BE2C (cell line): ENCODE data around the gene GRIN2D.
"Not testable (repeated sequence)": the region's sequence is repeated elsewhere in the genome, so short reads cannot be mapped to it uniquely, and the experiment has no call there.

ENCODE experiments used
- DNase-seq: peaks from one replicate; pipeline ENCODE4 v3.0.0-alpha.2; 2020
- H3K27me3 ChIP-seq: fragments of 250-450 bp; sonication (Bioruptor Pico); 2 replicates; pipeline ENCODE4 v1.5.1; 2020; ENCODE audit warnings: mild to moderate bottlenecking
- H3K36me3 ChIP-seq: fragments of 250-450 bp; sonication (Bioruptor Pico); 2 replicates; pipeline ENCODE4 v1.5.1; 2020; ENCODE audit warnings: mild to moderate bottlenecking
- H3K4me1 ChIP-seq: fragments of 250-450 bp; sonication (Bioruptor Pico); 2 replicates; pipeline ENCODE4 v1.5.1; 2020
- H3K4me3 ChIP-seq: 2 replicates; pipeline ENCODE4 v1.5.1; 2011; ENCODE audit warnings: low read depth, low read length
- H3K9me3 ChIP-seq: fragments of 250-450 bp; sonication (Bioruptor Pico); 2 replicates; pipeline ENCODE4 v1.5.1; 2020
- CTCF ChIP-seq: IDR thresholded peaks from 2 replicates; pipeline ENCODE4 v1.5.1; 2012; ENCODE audit warnings: mild to moderate bottlenecking, low read depth, low read length

The GRIN2D gene

GRCh38 chr19:48365602-48366001 lies 27.9 kb upstream of the GRIN2D start:
- no peak for TF ChIP-seq CTCF
- DNase-seq = no peak
- peaks cover 5% of the 10 kb centered on the region; the same call in 1 of the 2 replicates for H3K9me3 ChIP-seq
- no peaks in the 10 kb centered on the region for H3K36me3 ChIP-seq
- no peaks in the 10 kb centered on the region for H3K27me3 ChIP-seq
- no peak overlapping the region for H3K4me3 ChIP-seq
- H3K4me1 ChIP-seq = peaks cover 12% of the 10 kb centered on the region

DNA sequence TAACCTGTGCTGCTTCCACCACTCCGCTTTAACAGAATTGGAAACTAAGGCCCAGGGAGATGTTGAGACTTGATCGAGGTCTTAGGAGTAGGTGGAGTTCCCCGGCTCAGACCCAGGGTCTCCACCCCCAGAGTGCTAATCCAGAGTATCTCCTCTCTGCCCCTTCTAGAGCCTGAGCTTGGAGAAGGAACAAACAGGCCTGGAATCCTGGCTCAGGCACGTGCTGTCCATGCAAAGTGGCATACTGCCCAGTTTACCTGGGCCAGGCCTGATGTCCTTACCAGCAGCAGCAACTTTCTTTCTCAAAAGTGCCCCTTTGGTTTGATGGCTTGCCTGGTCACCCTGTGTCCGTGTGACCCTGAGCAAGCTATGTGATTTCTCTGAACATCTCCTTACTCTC lies 25.6 kb upstream of the GRIN2D start:
- Histone ChIP-seq H3K4me3 (no peak overlapping the region), H3K9me3 (peaks cover 5% of the 10 kb centered on the region; the same call in 1 of the 2 replicates), H3K27me3 (no peaks in the 10 kb centered on the region), H3K36me3 (no peaks in the 10 kb centered on the region), H3K4me1 (peaks cover 21% of the 10 kb centered on the region)
- no peak for DNase-seq
- no peak for TF ChIP-seq CTCF

- DNase-seq = peak; percentile 47
- Histone ChIP-seq H3K4me1 (peaks cover 24% of the 10 kb centered on the region), H3K4me3 (no peak overlapping the region), H3K27me3 (no peaks in the 10 kb centered on the region), H3K9me3 (peaks cover 5% of the 10 kb centered on the region; the same call in 1 of the 2 replicates), H3K36me3 (no peaks in the 10 kb centered on the region)
- no peak for TF ChIP-seq CTCF
Observed at GRCh38 chr19:48368936-48369335, 24.5 kb upstream of the GRIN2D start.

GRCh38 chr19:48370955-48371354 lies 22.5 kb upstream of the GRIN2D start:
- Histone ChIP-seq H3K4me3 (no peak overlapping the region), H3K9me3 (no peaks in the 10 kb centered on the region), H3K4me1 (peaks cover 24% of the 10 kb centered on the region), H3K27me3 (no peaks in the 10 kb centered on the region), H3K36me3 (no peaks in the 10 kb centered on the region)
- no peak for TF ChIP-seq CTCF
- DNase-seq = peak; percentile 75

DNA sequence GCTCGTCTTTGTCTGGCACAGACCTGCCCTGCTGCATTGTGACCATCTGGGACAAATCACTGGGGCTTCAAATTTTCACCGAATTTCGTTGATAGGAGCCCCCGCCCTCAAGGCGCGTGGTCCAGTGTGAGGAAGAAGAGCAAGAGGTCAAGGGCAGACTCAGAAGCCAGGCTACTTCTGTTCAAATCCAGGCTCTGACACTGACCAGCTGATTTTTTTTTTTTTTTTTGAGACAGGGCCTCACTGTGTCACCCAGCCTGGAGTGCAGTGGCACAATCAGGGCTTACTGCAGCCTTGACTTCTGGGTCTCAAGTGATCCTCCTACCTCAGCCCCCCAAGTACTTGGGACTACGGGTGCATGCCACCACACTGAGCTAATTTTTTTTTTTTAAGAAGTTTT lies 22.1 kb upstream of the GRIN2D start:
- TF ChIP-seq CTCF = no peak
- Histone ChIP-seq H3K4me1 (peaks cover 24% of the 10 kb centered on the region), H3K36me3 (no peaks in the 10 kb centered on the region), H3K9me3 (no peaks in the 10 kb centered on the region), H3K4me3 (no peak overlapping the region), H3K27me3 (no peaks in the 10 kb centered on the region)
- DNase-seq = no peak

- H3K4me3 ChIP-seq, DNase-seq, H3K27me3 ChIP-seq, H3K36me3 ChIP-seq, H3K9me3 ChIP-seq: not testable (repeated sequence)
- H3K4me1 ChIP-seq = peaks cover 24% of the 10 kb centered on the region
Observed at GRCh38 chr19:48371771-48372170, 21.7 kb upstream of the GRIN2D start.

GRCh38 chr19:48372904-48373303 lies 20.6 kb upstream of the GRIN2D start:
- Histone ChIP-seq H3K4me1 (peaks cover 24% of the 10 kb centered on the region), H3K4me3 (no peak overlapping the region), H3K27me3 (no peaks in the 10 kb centered on the region), H3K36me3 (no peaks in the 10 kb centered on the region), H3K9me3 (no peaks in the 10 kb centered on the region)
- no peak for TF ChIP-seq CTCF
- DNase-seq = peak; percentile 53
